SK-N-MC (cell line): ENCODE results near the gene GPSM3.

Experiments used
- DNase-seq: peaks from one replicate; pipeline ENCODE4 v3.0.0-alpha.2; 2011; ENCODE audit warnings: low read depth, low spot score
- H3K27ac ChIP-seq: fragments of 200-600 bp; sonication (generic); 2 replicates; pipeline ENCODE4 v1.5.1; 2016; ENCODE audit warnings: mixed run types
- H3K36me3 ChIP-seq: fragments of 200-600 bp; sonication (generic); 2 replicates; pipeline ENCODE4 v1.6.1; 2017; ENCODE audit warnings: antibody characterized with exemption, low read length, mixed read lengths; ENCODE audit not compliant: insufficient read depth
- H3K4me3 ChIP-seq: fragments of 200-600 bp; sonication (generic); 2 replicates; pipeline ENCODE4 v1.5.1; 2016
- H3K9ac ChIP-seq: fragments of 200-600 bp; sonication (generic); 2 replicates; pipeline ENCODE4 v1.8.0; 2017; ENCODE audit warnings: mixed run types, mixed read lengths; ENCODE audit not compliant: insufficient read length
- H3K9me3 ChIP-seq: fragments of 200-600 bp; sonication (generic); 2 replicates; pipeline ENCODE4 v1.6.1; 2017; ENCODE audit warnings: low read depth, mild to moderate bottlenecking, antibody characterized with exemption, low read length, moderate library complexity, mixed read lengths
- EZH2 ChIP-seq: fragments of 200-600 bp; sonication (generic); IDR thresholded peaks from one replicate; pipeline ENCODE4 v1.6.1; 2017; ENCODE audit warnings: antibody characterized with exemption
- FOXP2 ChIP-seq: optimal IDR thresholded peaks from 2 replicates; pipeline ENCODE3; 2011; ENCODE audit warnings: mild to moderate bottlenecking, moderate library complexity; ENCODE audit not compliant: insufficient read depth; ENCODE audit errors: extremely low read length, control extremely low read depth
- POLR2AphosphoS5 ChIP-seq: IDR thresholded peaks from 2 replicates; pipeline ENCODE4 v1.6.1; 2012; ENCODE audit warnings: mild to moderate bottlenecking, low read depth, low read length, borderline replicate concordance

The GPSM3 gene

GRCh38 chr6:32184084-32184640 lies 8.3 kb downstream of the GPSM3 start, which contains the start of gene AGER:
AGER (minus strand) TSS chr6:32184253; CDS start chr6:32184222, 31 bp downstream.
- no peak for DNase-seq
- H3K4me3 ChIP-seq: no peak within 1 kb of the TSS
- TF ChIP-seq FOXP2 (no peak), POLR2AphosphoS5 (peak; percentile 41)
- H3K9ac ChIP-seq: no peak within 1 kb of the TSS
- peak within 1 kb of the TSS; percentile 63; the same call in 1 of the 2 replicates for H3K27ac ChIP-seq
- no peaks in the 10 kb centered on the region for H3K9me3 ChIP-seq
- H3K36me3 ChIP-seq: peaks cover 46% of the 10 kb centered on the region

- Histone ChIP-seq H3K4me3 (no peak overlapping the region), H3K9me3 (no peaks in the 10 kb centered on the region), H3K36me3 (peaks cover 46% of the 10 kb centered on the region), H3K27ac (peak overlapping the region; percentile 63; the same call in 1 of the 2 replicates), H3K9ac (no peak overlapping the region)
- TF ChIP-seq EZH2 (no peak), POLR2AphosphoS5 (peak; percentile 10; the same call in 1 of the 2 replicates)
- no peak for DNase-seq
Observed at GRCh38 chr6:32183483-32184083, 8.9 kb downstream of the GPSM3 start.

GRCh38 chr6:32183030-32183429 lies 9.4 kb downstream of the GPSM3 start:
- no peak for DNase-seq
- peak overlapping the region; percentile 63; the same call in 1 of the 2 replicates for H3K27ac ChIP-seq
- TF ChIP-seq EZH2: no peak
- TF ChIP-seq POLR2AphosphoS5: 0 out of 2 replicates have a peak, but pooled peaks have one; percentile 2
- peaks cover 42% of the 10 kb centered on the region for H3K36me3 ChIP-seq
- no peaks in the 10 kb centered on the region for H3K9me3 ChIP-seq
- no peak overlapping the region for H3K4me3 ChIP-seq
- no peak overlapping the region for H3K9ac ChIP-seq

- no peaks in the 10 kb centered on the region for H3K9me3 ChIP-seq
- no peak for DNase-seq
- H3K4me3 ChIP-seq: no peak overlapping the region
- 0 out of 2 replicates have a peak overlapping the region, but pooled peaks have one; percentile 13 for H3K27ac ChIP-seq
- no peak overlapping the region for H3K9ac ChIP-seq
- TF ChIP-seq FOXP2: no peak
- no peak for TF ChIP-seq EZH2
- no peak for TF ChIP-seq POLR2AphosphoS5
- H3K36me3 ChIP-seq: peaks cover 38% of the 10 kb centered on the region
Observed at GRCh38 chr6:32182555-32182981, 9.9 kb downstream of the GPSM3 start.

DNA sequence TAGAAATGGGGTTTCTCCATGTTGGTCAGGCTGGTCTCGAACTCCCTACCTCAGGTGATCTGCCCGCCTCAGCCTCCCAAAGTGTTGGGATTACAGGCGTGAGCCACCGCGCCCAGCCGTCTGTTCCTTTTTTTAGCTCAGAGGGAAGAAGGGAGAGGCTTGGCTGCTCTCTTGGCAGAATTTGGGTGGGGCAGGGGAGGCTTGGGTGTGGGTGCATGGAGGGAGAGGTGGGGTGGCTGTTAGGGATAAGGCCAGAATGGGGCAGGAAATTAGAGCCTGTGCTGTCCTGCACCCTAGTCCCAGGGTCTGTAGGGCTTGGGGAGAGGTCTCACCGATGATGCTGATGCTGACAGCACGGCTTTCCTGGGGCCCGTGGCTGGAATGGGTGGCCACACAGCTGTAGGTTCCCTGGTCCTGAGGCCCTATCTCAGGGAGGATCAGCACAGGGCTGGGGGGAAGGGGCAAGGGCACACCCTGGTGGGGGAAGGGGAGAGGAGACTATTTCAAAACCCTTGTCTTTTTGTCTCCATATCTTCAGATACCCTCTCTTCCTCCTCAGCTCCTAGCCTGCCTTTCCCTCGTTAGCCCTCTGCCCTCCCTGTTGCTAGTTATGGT lies 10.4 kb downstream of the GPSM3 start:
- TF ChIP-seq EZH2: no peak
- no peak for TF ChIP-seq POLR2AphosphoS5
- TF ChIP-seq FOXP2: no peak
- Histone ChIP-seq H3K36me3 (peaks cover 32% of the 10 kb centered on the region), H3K4me3 (no peak overlapping the region), H3K27ac (no peak overlapping the region), H3K9me3 (no peaks in the 10 kb centered on the region), H3K9ac (no peak overlapping the region)
- no peak for DNase-seq

- no peak overlapping the region for H3K9ac ChIP-seq
- H3K9me3 ChIP-seq: no peaks in the 10 kb centered on the region
- TF ChIP-seq EZH2 (no peak), FOXP2 (no peak), POLR2AphosphoS5 (no peak)
- H3K36me3 ChIP-seq: peaks cover 25% of the 10 kb centered on the region; the same call in 1 of the 2 replicates
- no peak overlapping the region for H3K27ac ChIP-seq
- no peak overlapping the region for H3K4me3 ChIP-seq
- no peak for DNase-seq
Observed at GRCh38 chr6:32181148-32181702, 11.2 kb downstream of the GPSM3 start.

GRCh38 chr6:32179766-32180405 lies 12.6 kb downstream of the GPSM3 start:
- TF ChIP-seq POLR2AphosphoS5: no peak
- no peak for TF ChIP-seq FOXP2
- no peak for TF ChIP-seq EZH2
- Histone ChIP-seq H3K36me3 (peaks cover 25% of the 10 kb centered on the region; the same call in 1 of the 2 replicates), H3K9me3 (no peaks in the 10 kb centered on the region), H3K9ac (no peak overlapping the region), H3K27ac (no peak overlapping the region), H3K4me3 (no peak overlapping the region)
- DNase-seq: no peak

- H3K27ac ChIP-seq: no peak overlapping the region
- H3K9ac ChIP-seq: peak overlapping the region; percentile 93
- no peaks in the 10 kb centered on the region for H3K9me3 ChIP-seq
- TF ChIP-seq EZH2: no peak
- no peak for TF ChIP-seq POLR2AphosphoS5
- TF ChIP-seq FOXP2: no peak
- no peak for DNase-seq
- peak overlapping the region; percentile 89 for H3K4me3 ChIP-seq
- H3K36me3 ChIP-seq: peaks cover 25% of the 10 kb centered on the region; the same call in 1 of the 2 replicates
Observed at GRCh38 chr6:32178547-32179440, 13.6 kb downstream of the GPSM3 start.
